CD14-positive monocyte (primary cell): Measurements from ENCODE around the gene TRANK1. TPM values are rescaled to one million over a fixed set of nuclear protein-coding genes. Genes with fewer than 3 reads are reported as not detected.

Source experiments
- DNase-seq, 3 donors: peaks; one replicate each; pipeline ENCODE4 v3.0.0-alpha.2; 2011 to 2022
- H2AFZ ChIP-seq: 2 replicates; pipeline ENCODE4 v1.6.0; 2012; ENCODE audit warnings: mild to moderate bottlenecking, low read depth, low read length, inconsistent platforms; ENCODE audit not compliant: insufficient read depth, poor library complexity, severe bottlenecking
- H3K27ac ChIP-seq, 2 donors: 1 replicate in 1 of 2; 2 replicates in 1 of 2; pipeline ENCODE4 v1.5.1; 2012 to 2013; ENCODE audit warnings: low read length in 2 of 2, control low read depth in 1 of 2, inconsistent platforms in 1 of 2, low read depth in 1 of 2, mild to moderate bottlenecking in 1 of 2
- H3K27me3 ChIP-seq, 2 donors: one replicate each; pipeline versions ENCODE4 v1.6.0 to v1.6.1; 2011 to 2013; ENCODE audit warnings: low read length in 2 of 2; ENCODE audit not compliant: control insufficient read depth in 2 of 2, insufficient read depth in 2 of 2
- H3K36me3 ChIP-seq, 2 donors: replicated peaks in 1 of 2; 1 replicate in 1 of 2; 2 replicates in 1 of 2; pipeline versions ENCODE4 v1.5.1 to v1.6.1; 2012 to 2013; ENCODE audit warnings: low read length in 2 of 2, control low read depth in 1 of 2, inconsistent platforms in 1 of 2, mild to moderate bottlenecking in 1 of 2; ENCODE audit not compliant: insufficient read depth in 2 of 2, control insufficient read depth in 1 of 2
- H3K4me1 ChIP-seq, 2 donors: 1 replicate in 1 of 2; 2 replicates in 1 of 2; pipeline versions ENCODE4 v1.5.1 to v1.6.1; 2012 to 2013; ENCODE audit warnings: low read length in 2 of 2, control low read depth in 1 of 2, inconsistent platforms in 1 of 2, mild to moderate bottlenecking in 1 of 2, moderate library complexity in 1 of 2; ENCODE audit not compliant: insufficient read depth in 2 of 2, control insufficient read depth in 1 of 2
- H3K4me2 ChIP-seq: replicated peaks from 2 replicates; pipeline ENCODE3; 2012; ENCODE audit warnings: low read length, moderate library complexity, mild to moderate bottlenecking; ENCODE audit not compliant: poor library complexity, severe bottlenecking; ENCODE audit errors: extremely low read depth
- H3K4me3 ChIP-seq, 3 experiments: fragments of 200-600 bp in 1 of 3; sonication (generic) in 1 of 3; replicated peaks in 1 of 3; 1 replicate in 2 of 3; 2 replicates in 1 of 3; pipeline ENCODE4 v1.5.1; 2011 to 2013; ENCODE audit warnings: low read length in 3 of 3, mild to moderate bottlenecking in 3 of 3, control low read depth in 2 of 3, low read depth in 2 of 3, inconsistent platforms in 1 of 3, moderate library complexity in 1 of 3
- H3K79me2 ChIP-seq: 2 replicates; pipeline ENCODE4 v1.6.0; 2012; ENCODE audit warnings: mild to moderate bottlenecking, control low read depth, inconsistent platforms, low read length, moderate library complexity; ENCODE audit not compliant: insufficient read depth
- H3K9ac ChIP-seq: 2 replicates; pipeline ENCODE4 v1.6.0; 2017; ENCODE audit warnings: low read length, mild to moderate bottlenecking; ENCODE audit not compliant: insufficient read depth, poor library complexity, severe bottlenecking
- H3K9me3 ChIP-seq, 2 donors: replicated peaks in 1 of 2; 1 replicate in 1 of 2; 2 replicates in 1 of 2; pipeline versions ENCODE4 v1.5.1 to v1.6.1; 2012 to 2013; ENCODE audit warnings: low read length in 2 of 2, control low read depth in 1 of 2; ENCODE audit not compliant: control insufficient read depth in 1 of 2, insufficient read depth in 1 of 2
- H4K20me1 ChIP-seq: 2 replicates; pipeline ENCODE4 v1.6.0; 2012; ENCODE audit warnings: mild to moderate bottlenecking, low read length, control low read depth, moderate library complexity; ENCODE audit not compliant: insufficient read depth
- H3K27ac Mint-ChIP-seq, 7 donors: one replicate each; pipeline ENCODE4 v1.8.0; 2020; ENCODE audit warnings: mild to moderate bottlenecking in 7 of 7, mixed read lengths in 7 of 7, moderate library complexity in 6 of 7, inconsistent platforms in 2 of 7
- H3K27me3 Mint-ChIP-seq, 3 donors: one replicate each; pipeline ENCODE4 v1.8.0; 2021 to 2022; ENCODE audit warnings: low read depth in 3 of 3, mild to moderate bottlenecking in 3 of 3, mixed read lengths in 3 of 3, moderate library complexity in 3 of 3, inconsistent platforms in 1 of 3
- H3K36me3 Mint-ChIP-seq, 2 donors: one replicate each; pipeline ENCODE4 v1.8.0; 2020; ENCODE audit warnings: mixed read lengths in 2 of 2, inconsistent platforms in 1 of 2, mild to moderate bottlenecking in 1 of 2
- H3K4me1 Mint-ChIP-seq: one replicate; pipeline ENCODE4 v1.8.0; 2020; ENCODE audit warnings: mild to moderate bottlenecking, mixed read lengths
- H3K4me3 Mint-ChIP-seq, 2 donors: one replicate each; pipeline ENCODE4 v1.8.0; 2020; ENCODE audit warnings: mild to moderate bottlenecking in 2 of 2, mixed read lengths in 2 of 2, moderate library complexity in 1 of 2
- H3K9me3 Mint-ChIP-seq, 7 donors: one replicate each; pipeline ENCODE4 v1.8.0; 2020 to 2022; ENCODE audit warnings: mixed read lengths in 7 of 7, mild to moderate bottlenecking in 6 of 7, moderate library complexity in 6 of 7, inconsistent platforms in 2 of 7
- WGBS: methylation state at CpG from one replicate; pipeline ENCODE4 v1.1.5; 2013; ENCODE audit warnings: missing lambda C conversion rate; ENCODE audit not compliant: insufficient coverage; 5-methylcytosine and 5-hydroxymethylcytosine counted together
- intact Hi-C, 2 donors: fragments of 100-400 bp; cut with micrococcal nuclease; formaldehyde crosslinking; loops; one replicate each; pipeline versions ENCODE4 v1.15.0 to v1.15.1; 2023
- polyA plus RNA-seq, 3 donors: library from polyadenylated mRNA; depleted of rRNA in 1 of 3; unstranded in 2 of 3; stranded (reverse) in 1 of 3; fragments of 300-500 nt in 2 of 3; fragments of >200 nt in 1 of 3; fragmentation: Illumina TruSeq in 2 of 3; gene quantifications; 1 replicate in 2 of 3; 2 replicates in 1 of 3; pipeline ENCODE4 v1.2.3, GENCODE V29; 2012 to 2021
- TF ChIP-seq, protein P1 (sequence below): fragments of 200-600 bp; IDR thresholded peaks from one replicate; pipeline ENCODE4 v1.8.0; 2022; ENCODE audit warnings: antibody characterized with exemption, mild to moderate bottlenecking

TRANK1 gene
- polyA plus RNA-seq, 3 donors: 2.8 to 6.3 (median 5.8) TPM

DNA sequence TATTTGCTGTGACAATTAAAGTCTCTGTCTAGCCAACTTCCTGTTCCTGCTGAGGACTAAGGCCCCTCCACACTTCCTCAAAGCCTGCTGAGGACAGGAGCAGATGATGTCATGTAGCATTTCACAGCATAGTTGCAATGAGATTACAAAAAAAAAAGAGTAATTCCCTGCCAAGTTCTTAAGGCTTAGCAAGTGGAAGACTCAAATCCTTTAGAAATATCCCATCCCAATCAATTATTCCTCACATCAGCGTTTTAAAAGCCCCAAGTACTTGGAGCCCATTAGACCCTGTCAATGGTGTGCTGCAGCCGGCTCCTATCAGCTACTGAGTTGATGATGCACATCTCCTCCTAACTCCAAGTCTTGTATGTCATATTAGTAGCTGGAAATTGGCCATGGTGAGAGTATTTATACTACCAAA lies 51.7 kb downstream of the TRANK1 start:
- Histone ChIP-seq H3K9me3 (no peaks in the 10 kb centered on the region), H3K27ac (peak overlapping the region; percentile 42 to 80), H3K4me3 (no peak overlapping the region), H3K79me2 (no peaks in the 10 kb centered on the region), H3K9ac (no peak overlapping the region), H2AFZ (no peak overlapping the region), H3K4me2 (peak overlapping the region; percentile 6), H3K4me1 (peaks cover 47% of the 10 kb centered on the region in 2 donors), H4K20me1 (no peaks in the 10 kb centered on the region), H3K27me3 (no peaks in the 10 kb centered on the region), H3K36me3 (peaks cover 9 to 49% of the 10 kb centered on the region in 2 donors)
- TF ChIP-seq, protein P1, sequence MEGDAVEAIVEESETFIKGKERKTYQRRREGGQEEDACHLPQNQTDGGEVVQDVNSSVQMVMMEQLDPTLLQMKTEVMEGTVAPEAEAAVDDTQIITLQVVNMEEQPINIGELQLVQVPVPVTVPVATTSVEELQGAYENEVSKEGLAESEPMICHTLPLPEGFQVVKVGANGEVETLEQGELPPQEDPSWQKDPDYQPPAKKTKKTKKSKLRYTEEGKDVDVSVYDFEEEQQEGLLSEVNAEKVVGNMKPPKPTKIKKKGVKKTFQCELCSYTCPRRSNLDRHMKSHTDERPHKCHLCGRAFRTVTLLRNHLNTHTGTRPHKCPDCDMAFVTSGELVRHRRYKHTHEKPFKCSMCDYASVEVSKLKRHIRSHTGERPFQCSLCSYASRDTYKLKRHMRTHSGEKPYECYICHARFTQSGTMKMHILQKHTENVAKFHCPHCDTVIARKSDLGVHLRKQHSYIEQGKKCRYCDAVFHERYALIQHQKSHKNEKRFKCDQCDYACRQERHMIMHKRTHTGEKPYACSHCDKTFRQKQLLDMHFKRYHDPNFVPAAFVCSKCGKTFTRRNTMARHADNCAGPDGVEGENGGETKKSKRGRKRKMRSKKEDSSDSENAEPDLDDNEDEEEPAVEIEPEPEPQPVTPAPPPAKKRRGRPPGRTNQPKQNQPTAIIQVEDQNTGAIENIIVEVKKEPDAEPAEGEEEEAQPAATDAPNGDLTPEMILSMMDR: no peak
- WGBS: no CpG with 5 or more reads among the region's 2 CpGs
- peaks cover 0 to 2% (median 1%) of the 10 kb centered on the region in 3 donors for H3K27me3 Mint-ChIP-seq
- DNase-seq: peak; percentile 86 to 95 (median 94)
- H3K27ac Mint-ChIP-seq: peak overlapping the region; percentile 83 to 95 (median 94)
- peaks cover 0 to 5% (median 0%) of the 10 kb centered on the region in 7 donors for H3K9me3 Mint-ChIP-seq
- peak overlapping the region in 1 of 2 donors; percentile 42 for H3K4me3 Mint-ChIP-seq
- H3K36me3 Mint-ChIP-seq: peaks cover 49 to 50% of the 10 kb centered on the region in 2 donors
- peaks cover 51% of the 10 kb centered on the region for H3K4me1 Mint-ChIP-seq
- intact Hi-C loops: no loop called here

DNA sequence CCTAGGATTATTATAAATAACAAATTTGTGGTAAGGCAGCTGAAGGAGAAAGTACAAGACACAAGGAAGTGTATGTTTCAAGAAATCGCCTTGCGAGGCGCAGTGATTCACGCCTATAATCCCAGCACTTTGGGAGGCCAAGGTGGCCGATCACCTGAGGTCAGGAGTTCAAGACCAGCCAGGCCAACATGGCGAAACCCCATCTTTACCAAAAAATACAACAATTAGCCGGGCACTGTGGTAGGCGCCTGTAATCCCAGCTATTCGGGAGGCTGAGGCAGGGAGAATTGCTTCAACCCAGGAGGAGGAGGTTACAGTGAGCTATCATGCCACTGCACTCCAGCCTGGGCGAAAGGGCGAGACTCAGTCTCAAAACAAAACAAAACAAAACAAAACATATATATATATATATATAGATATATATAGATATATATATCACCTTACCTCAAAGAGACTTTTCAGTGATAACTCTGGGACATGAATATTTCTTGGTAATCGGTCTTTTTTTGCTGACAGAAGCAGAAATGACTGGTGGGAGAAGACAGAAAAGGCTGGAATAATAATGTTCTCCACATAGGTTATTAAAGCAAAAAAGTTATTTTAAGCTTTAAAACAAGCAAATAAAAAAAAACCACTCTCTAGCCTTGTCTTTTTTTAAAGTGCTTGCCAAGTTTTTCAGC lies 52.3 kb downstream of the TRANK1 start:
- Histone ChIP-seq H3K36me3 (peaks cover 9 to 49% of the 10 kb centered on the region in 2 donors), H3K4me1 (peaks cover 47% of the 10 kb centered on the region in 2 donors), H3K27me3 (no peaks in the 10 kb centered on the region), H3K79me2 (no peaks in the 10 kb centered on the region), H3K9ac (no peak overlapping the region), H3K4me2 (peak overlapping the region; percentile 6), H2AFZ (no peak overlapping the region), H3K9me3 (no peaks in the 10 kb centered on the region), H3K4me3 (no peak overlapping the region), H4K20me1 (no peaks in the 10 kb centered on the region), H3K27ac (peak overlapping the region; percentile 42 to 80)
- no peak for DNase-seq
- Mint-ChIP-seq H3K9me3 (peaks cover 0 to 5% (median 0%) of the 10 kb centered on the region in 7 donors), H3K36me3 (peaks cover 49% of the 10 kb centered on the region in 2 donors), H3K4me3 (no peak overlapping the region), H3K27ac (peak overlapping the region; percentile 83 to 95 (median 94)), H3K27me3 (peaks cover 0 to 2% (median 1%) of the 10 kb centered on the region in 3 donors), H3K4me1 (peaks cover 51% of the 10 kb centered on the region)
- intact Hi-C loops: no loop called here
- WGBS: 98% methylated on average over 5 of the region's 12 CpGs
- TF ChIP-seq, protein P1: no peak
